K562 (cell line): ENCODE measurements around the gene TEX51. TPM values are rescaled to one million over a fixed set of nuclear protein-coding genes. Genes with fewer than 3 reads are reported as not detected.

Experiments
- HDAC8 ChIP-seq: fragments of 450-650 bp; IDR thresholded peaks from 2 replicates; pipeline ENCODE4 v1.6.1; 2016; ENCODE audit warnings: mild to moderate bottlenecking, missing genetic modification characterization, moderate library complexity, missing compliant biosample characterization
- NCOA1 ChIP-seq: fragments of 450-650 bp; IDR thresholded peaks from 2 replicates; pipeline ENCODE4 v1.6.1; 2016; ENCODE audit warnings: low read depth
- SIX5 ChIP-seq, 2 experiments: IDR thresholded peaks; 2 replicates each; pipeline ENCODE4 v1.6.1; 2011; ENCODE audit warnings: low read length in 2 of 2, borderline replicate concordance in 1 of 2, low read depth in 1 of 2, mild to moderate bottlenecking in 1 of 2, moderate library complexity in 1 of 2; ENCODE audit not compliant: insufficient read depth in 1 of 2
- ZNF146 ChIP-seq: IDR thresholded peaks from one replicate; pipeline ENCODE4 v1.6.1; 2018; ENCODE audit warnings: missing compliant biosample characterization; ENCODE audit not compliant: unreplicated experiment
- ZNF79 ChIP-seq: fragments of 250-450 bp; sonication (Bioruptor Pico); IDR thresholded peaks from 2 replicates; pipeline ENCODE4 v1.4.0; 2020; ENCODE audit warnings: low read depth, mild to moderate bottlenecking, moderate library complexity
- polyA plus RNA-seq, 8 experiments: library from polyadenylated mRNA; depleted of rRNA in 4 of 8; stranded (reverse) in 5 of 8; unstranded in 3 of 8; fragments of >200 nt; fragmentation: Nextera tagmentation in 2 of 8; fragmentation: Illumina TruSeq in 1 of 8; extraction: Ambion mirVana in 2 of 8; extraction: Trizol in 1 of 8; gene quantifications; 2 replicates each; pipeline versions ENCODE4 v1.2.1 to v1.2.3, GENCODE V29; 2011 to 2014; ENCODE audit warnings: inconsistent platforms in 1 of 8, missing spikeins in 1 of 8
- total RNA-seq, 7 experiments: library from RNA; depleted of rRNA in 6 of 7; stranded (reverse); fragments of >200 nt in 6 of 7; fragmentation: Illumina TruSeq in 2 of 7; extraction: Trizol in 2 of 7; gene quantifications; 2 replicates each; pipeline versions ENCODE4 v1.2.1 to v1.2.3, GENCODE V29; 2011 to 2021; ENCODE audit warnings: low replicate concordance in 1 of 7
- TF ChIP-seq, protein P1 (sequence below): fragments of 450-650 bp; IDR thresholded peaks from 2 replicates; pipeline ENCODE4 v1.6.1; 2016; ENCODE audit warnings: missing biosample characterization, missing genetic modification characterization
- TF ChIP-seq, protein P2 (sequence below): fragments of 450-650 bp; formaldehyde crosslinking; IDR thresholded peaks from 2 replicates; pipeline ENCODE4 v1.4.0; 2020; ENCODE audit warnings: mild to moderate bottlenecking
- TF ChIP-seq, protein P3 (sequence below): IDR thresholded peaks from 2 replicates; pipeline ENCODE4 v1.6.1; 2014; ENCODE audit warnings: antibody characterized with exemption

The TEX51 gene
- total and polyA plus RNA-seq, 9 of the 15 experiments (the other 6 are each of a cell fraction or from before 2014, with no cell fraction given), result not detected

DNA sequence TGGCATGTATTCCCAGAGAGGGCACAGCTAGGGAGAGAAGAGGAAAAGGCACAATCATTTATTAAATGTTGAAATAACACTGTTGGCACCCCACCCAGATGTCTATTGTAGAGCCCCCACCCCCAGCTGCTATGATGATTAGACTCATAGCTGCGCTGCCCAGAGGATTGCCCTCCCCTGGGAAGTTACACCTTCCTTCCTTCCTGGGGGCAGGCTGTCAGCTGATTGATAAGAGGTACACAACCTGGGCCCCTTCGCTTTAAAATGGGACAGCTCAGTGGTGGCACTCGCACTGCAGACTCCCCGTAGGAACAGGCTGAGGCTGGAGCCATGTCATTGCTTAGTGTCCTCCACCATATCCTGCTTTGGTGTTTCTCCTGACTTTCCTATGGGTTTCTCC, 18.1 kb downstream of the TEX51 start (continued):
- TF ChIP-seq, protein P1, sequence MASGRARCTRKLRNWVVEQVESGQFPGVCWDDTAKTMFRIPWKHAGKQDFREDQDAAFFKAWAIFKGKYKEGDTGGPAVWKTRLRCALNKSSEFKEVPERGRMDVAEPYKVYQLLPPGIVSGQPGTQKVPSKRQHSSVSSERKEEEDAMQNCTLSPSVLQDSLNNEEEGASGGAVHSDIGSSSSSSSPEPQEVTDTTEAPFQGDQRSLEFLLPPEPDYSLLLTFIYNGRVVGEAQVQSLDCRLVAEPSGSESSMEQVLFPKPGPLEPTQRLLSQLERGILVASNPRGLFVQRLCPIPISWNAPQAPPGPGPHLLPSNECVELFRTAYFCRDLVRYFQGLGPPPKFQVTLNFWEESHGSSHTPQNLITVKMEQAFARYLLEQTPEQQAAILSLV, result no peak
- TF ChIP-seq, protein P2, sequence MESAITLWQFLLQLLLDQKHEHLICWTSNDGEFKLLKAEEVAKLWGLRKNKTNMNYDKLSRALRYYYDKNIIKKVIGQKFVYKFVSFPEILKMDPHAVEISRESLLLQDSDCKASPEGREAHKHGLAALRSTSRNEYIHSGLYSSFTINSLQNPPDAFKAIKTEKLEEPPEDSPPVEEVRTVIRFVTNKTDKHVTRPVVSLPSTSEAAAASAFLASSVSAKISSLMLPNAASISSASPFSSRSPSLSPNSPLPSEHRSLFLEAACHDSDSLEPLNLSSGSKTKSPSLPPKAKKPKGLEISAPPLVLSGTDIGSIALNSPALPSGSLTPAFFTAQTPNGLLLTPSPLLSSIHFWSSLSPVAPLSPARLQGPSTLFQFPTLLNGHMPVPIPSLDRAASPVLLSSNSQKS (CRISPR knock-in tag), result no peak
- TF ChIP-seq ZNF79 (CRISPR knock-in tag) (no peak), NCOA1 (no peak), ZNF146 (no peak), SIX5 (IDR thresholded peaks at IDR 0.05; ENCODE audit: borderline replicate concordance in 1 of 2, insufficient read depth in 1 of 2, low read depth in 1 of 2, low read length in 2 of 2) (no peak), HDAC8 (tag) (no peak)
- TF ChIP-seq, protein P3, sequence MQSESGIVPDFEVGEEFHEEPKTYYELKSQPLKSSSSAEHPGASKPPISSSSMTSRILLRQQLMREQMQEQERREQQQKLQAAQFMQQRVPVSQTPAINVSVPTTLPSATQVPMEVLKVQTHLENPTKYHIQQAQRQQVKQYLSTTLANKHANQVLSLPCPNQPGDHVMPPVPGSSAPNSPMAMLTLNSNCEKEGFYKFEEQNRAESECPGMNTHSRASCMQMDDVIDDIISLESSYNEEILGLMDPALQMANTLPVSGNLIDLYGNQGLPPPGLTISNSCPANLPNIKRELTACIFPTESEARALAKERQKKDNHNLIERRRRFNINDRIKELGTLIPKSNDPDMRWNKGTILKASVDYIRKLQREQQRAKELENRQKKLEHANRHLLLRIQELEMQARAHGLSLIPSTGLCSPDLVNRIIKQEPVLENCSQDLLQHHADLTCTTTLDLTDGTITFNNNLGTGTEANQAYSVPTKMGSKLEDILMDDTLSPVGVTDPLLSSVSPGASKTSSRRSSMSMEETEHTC, result no peak
